ENCODE measurements around the gene ZNF407. TPM values are rescaled to one million over a fixed set of nuclear protein-coding genes. Genes with fewer than 3 reads are reported as not detected.

ZNF407 gene
- total RNA-seq, 1 experiment from 2014 or later = 7.6 TPM

- Histone ChIP-seq H3K9me2 (ENCODE audit: insufficient read depth) (no peaks in the 10 kb centered on the region), H3K79me2 (ENCODE audit: insufficient read depth, low read length) (no peaks in the 10 kb centered on the region), H3K9ac (ENCODE audit: low read length) (no peak overlapping the region), H3K4me1 (ENCODE audit: control insufficient read depth in 1 of 2, insufficient read depth in 2 of 2, low read length in 2 of 2) (peaks cover 0 to 4% of the 10 kb centered on the region in 2 experiments; a peak in 1 of 4 replicates), H3K27me3 (ENCODE audit: insufficient read depth, low read length) (no peaks in the 10 kb centered on the region), H3K36me3 (ENCODE audit: control insufficient read depth in 1 of 2, insufficient read depth in 2 of 2, low read length in 2 of 2) (no peaks in the 10 kb centered on the region), H2AFZ (ENCODE audit: low read depth, low read length, poor library complexity, severe bottlenecking) (no peak overlapping the region), H3K9me3 (ENCODE audit: control insufficient read depth in 1 of 2, insufficient read depth in 1 of 2, low read depth in 1 of 2, low read length in 2 of 2) (no peaks in the 10 kb centered on the region), H3K4me3 (replicated peaks in 1 of 2; ENCODE audit: low read depth in 1 of 2, low read length in 2 of 2) (no peak overlapping the region), H4K20me1 (ENCODE audit: insufficient read depth) (no peaks in the 10 kb centered on the region), H3K27ac (ENCODE audit: low read depth, low read length) (no peak overlapping the region), H3K4me2 (ENCODE audit: low read length) (no peak overlapping the region)
- CTCF ChIA-PET = no interaction called here
- DNase-seq (ENCODE audit: low read depth, low spot score) = no peak
- no TSS peak for BruUV-seq (replicated peaks)
- RAD21 ChIA-PET (ENCODE audit: low non-redundant PET in 1 of 2, low total read pairs in 2 of 2, uncharacterized antibody in 2 of 2, unreplicated experiment in 2 of 2) = no interaction called here
- intact Hi-C loops (cut with micrococcal nuclease) = loop anchor here (10.0 kb wide), 1 partner anchor 426 kb away; no protein-coding TSS in a partner anchor
- no peak for ATAC-seq
- POLR2A ChIA-PET = no interaction called here
- no peak for TF ChIP-seq ELF1 (IDR thresholded peaks at IDR 0.05; ENCODE audit: borderline replicate concordance, low read depth)
- no peak for TF ChIP-seq ZBTB33 (IDR thresholded peaks at IDR 0.05; ENCODE audit: extremely low read depth, insufficient replicate concordance, low read length)
- TF ChIP-seq SP1 (IDR thresholded peaks at IDR 0.05; ENCODE audit: low read depth) = no peak
- no peak for TF ChIP-seq POLR2A (IDR thresholded peaks at IDR 0.05; ENCODE audit: borderline replicate concordance, extremely low read depth, insufficient read depth, insufficient read length)
- TF ChIP-seq SIN3A (IDR thresholded peaks at IDR 0.05; ENCODE audit: low read depth) = no peak
- no peak for TF ChIP-seq RAD21 (IDR thresholded peaks at IDR 0.05; ENCODE audit: low read depth)
- no peak for TF ChIP-seq YY1 (IDR thresholded peaks at IDR 0.05; ENCODE audit: extremely low read depth, insufficient replicate concordance, low read depth, low read length)
- TF ChIP-seq, protein P1, sequence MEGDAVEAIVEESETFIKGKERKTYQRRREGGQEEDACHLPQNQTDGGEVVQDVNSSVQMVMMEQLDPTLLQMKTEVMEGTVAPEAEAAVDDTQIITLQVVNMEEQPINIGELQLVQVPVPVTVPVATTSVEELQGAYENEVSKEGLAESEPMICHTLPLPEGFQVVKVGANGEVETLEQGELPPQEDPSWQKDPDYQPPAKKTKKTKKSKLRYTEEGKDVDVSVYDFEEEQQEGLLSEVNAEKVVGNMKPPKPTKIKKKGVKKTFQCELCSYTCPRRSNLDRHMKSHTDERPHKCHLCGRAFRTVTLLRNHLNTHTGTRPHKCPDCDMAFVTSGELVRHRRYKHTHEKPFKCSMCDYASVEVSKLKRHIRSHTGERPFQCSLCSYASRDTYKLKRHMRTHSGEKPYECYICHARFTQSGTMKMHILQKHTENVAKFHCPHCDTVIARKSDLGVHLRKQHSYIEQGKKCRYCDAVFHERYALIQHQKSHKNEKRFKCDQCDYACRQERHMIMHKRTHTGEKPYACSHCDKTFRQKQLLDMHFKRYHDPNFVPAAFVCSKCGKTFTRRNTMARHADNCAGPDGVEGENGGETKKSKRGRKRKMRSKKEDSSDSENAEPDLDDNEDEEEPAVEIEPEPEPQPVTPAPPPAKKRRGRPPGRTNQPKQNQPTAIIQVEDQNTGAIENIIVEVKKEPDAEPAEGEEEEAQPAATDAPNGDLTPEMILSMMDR (IDR thresholded peaks at IDR 0.05 in 2 of 3, conservative IDR thresholded peaks at IDR 0.05 in 1 of 3; ENCODE audit: borderline replicate concordance in 1 of 3, insufficient read depth in 1 of 3, low read depth in 2 of 3, low read length in 2 of 3) = no peak
- TF ChIP-seq ZFX (IDR thresholded peaks at IDR 0.05) = no peak
- no peak for TF ChIP-seq TCF7L2 (IDR thresholded peaks at IDR 0.05; ENCODE audit: borderline replicate concordance, extremely low read depth, insufficient read depth, insufficient read length)
- no peak for TF ChIP-seq CBX3 (IDR thresholded peaks at IDR 0.05; ENCODE audit: low read depth)
- TF ChIP-seq EGR1 (IDR thresholded peaks at IDR 0.05; ENCODE audit: low read depth) = no peak
- no peak for TF ChIP-seq FOSL1 (IDR thresholded peaks at IDR 0.05; ENCODE audit: low read depth)
- no peak for TF ChIP-seq CEBPB (IDR thresholded peaks at IDR 0.05; ENCODE audit: low read depth)
- no peak for TF ChIP-seq EZH2 (IDR thresholded peaks at IDR 0.05)
Observed at GRCh38 chr18:75048776-75049454, 451.2 kb downstream of the ZNF407 start.
